ENCODE measurements around the gene DNAJC13. TPM values are rescaled to one million over a fixed set of nuclear protein-coding genes. Genes with fewer than 3 reads are reported as not detected.

DNAJC13 gene
- total and polyA plus RNA-seq, 8 donors: 3.8 to 23.2 (median 11.6) TPM

- Histone ChIP-seq H3K27me3 (no peaks in the 10 kb centered on the region), H3K27ac (no peak overlapping the region), H3K9me3 (no peaks in the 10 kb centered on the region), H3K4me1 (no peaks in the 10 kb centered on the region), H3K36me3 (no peaks in the 10 kb centered on the region), H3K4me3 (no peak overlapping the region)
- ATAC-seq (no peak), FAIRE-seq (no peak), DNase-seq (no peak)
- intact Hi-C loops (cut with DNase I): no loop called here
- no peak for TF ChIP-seq CTCF (IDR thresholded peaks at IDR 0.05)
- 91 to 93% methylated on average over 2 of the region's 2 CpGs for WGBS, 2 donors
Observed at GRCh38 chr3:132564070-132564465, 146.8 kb downstream of the DNAJC13 start.

DNA sequence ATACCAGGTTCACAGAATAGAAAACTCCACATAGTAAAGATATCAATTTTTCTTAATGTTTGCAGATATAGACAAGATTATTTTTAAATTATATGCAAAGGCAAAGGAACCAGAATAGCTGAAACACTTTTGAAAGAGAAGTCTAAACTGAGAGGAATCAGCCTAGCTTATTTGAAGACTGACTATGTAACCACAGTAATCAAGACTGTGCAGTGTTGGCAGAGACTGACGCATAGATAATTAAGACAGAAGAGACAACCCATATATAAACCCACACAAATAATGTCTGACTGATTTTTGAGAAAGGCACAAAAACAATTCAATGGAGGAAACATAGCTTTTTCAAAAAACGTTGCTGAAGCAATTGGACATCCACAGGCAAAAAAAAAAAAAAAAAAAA is 151.1 kb downstream of the DNAJC13 start:
- H3K9me3 ChIP-seq: no peaks in the 10 kb centered on the region
- H3K27me3 ChIP-seq: no peaks in the 10 kb centered on the region
- no peaks in the 10 kb centered on the region for H3K4me1 ChIP-seq
- DNase-seq (no peak), FAIRE-seq (no peak), ATAC-seq (no peak)
- 76 to 78% methylated on average over 2 of the region's 2 CpGs for WGBS, 2 donors
- no peaks in the 10 kb centered on the region for H3K36me3 ChIP-seq
- no peak overlapping the region for H3K27ac ChIP-seq
- TF ChIP-seq CTCF (IDR thresholded peaks at IDR 0.05): no peak
- intact Hi-C loops (cut with DNase I): no loop called here
- no peak overlapping the region for H3K4me3 ChIP-seq

- Histone ChIP-seq H3K27me3 (no peaks in the 10 kb centered on the region), H3K4me1 (no peaks in the 10 kb centered on the region), H3K4me3 (no peak overlapping the region), H3K27ac (no peak overlapping the region), H3K36me3 (no peaks in the 10 kb centered on the region), H3K9me3 (no peaks in the 10 kb centered on the region)
- TF ChIP-seq CTCF (IDR thresholded peaks at IDR 0.05): no peak
- ATAC-seq: peak in 3 of 4 donors; percentile 17 to 65 (median 40)
- 12 to 21% methylated on average over 2 of the region's 2 CpGs for WGBS, 2 donors
- no peak for DNase-seq
- intact Hi-C loops (cut with DNase I): no loop called here
- FAIRE-seq: no peak
Observed at GRCh38 chr3:132569153-132569552, 151.9 kb downstream of the DNAJC13 start.

- Histone ChIP-seq H3K36me3 (peaks cover 0 to 3% (median 0%) of the 10 kb centered on the region in 3 donors), H3K27ac (no peak overlapping the region), H3K4me1 (no peaks in the 10 kb centered on the region), H3K27me3 (no peaks in the 10 kb centered on the region), H3K4me3 (no peak overlapping the region), H3K9me3 (no peaks in the 10 kb centered on the region)
- intact Hi-C loops (cut with DNase I): no loop called here
- FAIRE-seq: no peak
- WGBS, 2 donors: 29 to 40% methylated on average over 1 of the region's 1 CpG
- ATAC-seq: peak in 2 of 4 donors; percentile 11 to 20
- DNase-seq: no peak
- no peak for TF ChIP-seq CTCF (IDR thresholded peaks at IDR 0.05)
Observed at GRCh38 chr3:132569580-132569979, 152.3 kb downstream of the DNAJC13 start.

DNA sequence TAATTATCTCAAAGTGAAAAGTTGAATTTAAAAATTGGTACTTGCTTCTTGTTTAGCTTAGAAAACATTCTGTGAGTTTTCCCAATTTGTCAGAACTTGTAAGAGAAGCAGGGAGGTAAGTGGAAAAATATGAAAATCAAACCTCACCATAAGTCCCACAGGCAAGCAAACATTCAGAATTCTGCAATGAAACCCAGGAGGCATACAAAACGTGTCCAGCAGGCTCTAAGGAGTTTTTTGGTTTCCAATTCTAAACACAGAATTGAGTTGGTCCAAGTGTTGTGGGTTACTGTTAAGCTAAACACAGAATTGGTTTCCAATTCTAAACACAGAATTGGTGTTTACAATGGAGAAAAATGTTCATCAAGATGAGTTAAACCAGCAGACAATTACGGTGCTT is 152.7 kb downstream of the DNAJC13 start:
- no peak for TF ChIP-seq CTCF (IDR thresholded peaks at IDR 0.05)
- no peaks in the 10 kb centered on the region for H3K27me3 ChIP-seq
- WGBS, 2 donors: 82 to 88% methylated on average over 2 of the region's 2 CpGs
- no peak for ATAC-seq
- intact Hi-C loops (cut with DNase I): no loop called here
- no peak overlapping the region for H3K27ac ChIP-seq
- H3K9me3 ChIP-seq: no peaks in the 10 kb centered on the region
- no peak for DNase-seq
- H3K4me1 ChIP-seq: no peaks in the 10 kb centered on the region
- FAIRE-seq: no peak
- peaks cover 0 to 8% (median 0%) of the 10 kb centered on the region in 3 donors for H3K36me3 ChIP-seq
- no peak overlapping the region for H3K4me3 ChIP-seq

Data from pancreas (tissue), 10 donors.